NCI-H460 (cell line): ENCODE measurements around the gene IL22RA1. TPM values are rescaled to one million over a fixed set of nuclear protein-coding genes. Genes with fewer than 3 reads are reported as not detected.

Experiments used
- DNase-seq: peaks from one replicate; pipeline ENCODE4 v3.0.0-alpha.2; 2016; ENCODE audit warnings: low read depth; ENCODE audit errors: extremely low read depth
- total RNA-seq: library from RNA; depleted of rRNA; stranded (reverse); fragments of >200 nt; shearing (Covaris generic); gene quantifications from 2 replicates; pipeline ENCODE4 v1.2.3, GENCODE V29; 2014

The IL22RA1 gene
- total RNA-seq, 1 experiment from 2014 or later = 1.6 TPM

GRCh38 chr1:24139841-24140425, 3.0 kb downstream of the IL22RA1 start:
- no peak for DNase-seq

DNA sequence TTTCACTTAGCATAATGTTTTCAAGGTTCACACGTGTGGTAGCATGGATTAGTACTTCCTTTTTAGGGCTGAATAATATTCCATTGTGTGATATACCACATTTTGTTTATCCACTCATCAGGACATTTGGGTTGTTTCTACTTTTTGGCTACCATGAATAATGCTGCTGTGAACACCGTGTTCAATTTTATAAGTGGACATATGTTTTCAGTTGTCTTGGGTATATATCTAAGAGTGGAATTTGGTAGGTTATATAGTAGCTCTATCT, 3.8 kb downstream of the IL22RA1 start:
- DNase-seq = no peak

DNA sequence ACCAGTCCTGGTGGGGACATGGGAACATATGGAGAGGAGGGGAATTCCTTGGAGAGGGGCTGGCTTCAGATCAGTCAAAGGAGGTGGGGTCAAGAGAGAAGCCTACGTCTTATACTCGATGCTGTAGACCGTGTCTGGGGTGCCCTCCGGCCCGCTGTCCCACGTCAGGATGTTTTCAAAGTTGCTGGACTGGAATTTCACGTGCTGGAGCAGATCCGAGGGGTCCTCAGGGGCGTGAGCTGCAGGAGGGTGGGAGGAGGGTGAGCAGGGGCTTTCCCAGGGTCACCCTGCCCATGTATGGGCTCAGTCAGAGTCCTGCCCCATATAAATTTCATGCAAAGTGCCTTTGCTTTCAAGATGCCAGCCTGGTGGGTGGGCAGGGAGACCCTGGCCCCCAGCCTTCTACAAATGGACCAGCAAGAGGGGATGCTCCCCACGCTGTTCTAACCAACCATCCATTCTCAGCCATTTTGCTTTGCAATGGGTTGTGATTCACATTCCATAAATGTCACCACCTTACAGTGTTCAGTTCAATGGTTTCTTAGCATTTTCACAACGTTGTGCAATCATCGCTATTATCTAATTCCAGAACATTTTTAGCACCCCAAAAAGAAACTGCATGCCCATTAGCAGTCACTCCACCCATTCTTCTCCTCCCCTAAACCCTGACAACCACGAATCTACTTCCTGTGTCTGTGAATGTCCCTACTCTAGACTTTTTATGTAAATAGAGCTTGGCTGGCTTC, 4.3 kb downstream of the IL22RA1 start:
- DNase-seq = no peak

DNA sequence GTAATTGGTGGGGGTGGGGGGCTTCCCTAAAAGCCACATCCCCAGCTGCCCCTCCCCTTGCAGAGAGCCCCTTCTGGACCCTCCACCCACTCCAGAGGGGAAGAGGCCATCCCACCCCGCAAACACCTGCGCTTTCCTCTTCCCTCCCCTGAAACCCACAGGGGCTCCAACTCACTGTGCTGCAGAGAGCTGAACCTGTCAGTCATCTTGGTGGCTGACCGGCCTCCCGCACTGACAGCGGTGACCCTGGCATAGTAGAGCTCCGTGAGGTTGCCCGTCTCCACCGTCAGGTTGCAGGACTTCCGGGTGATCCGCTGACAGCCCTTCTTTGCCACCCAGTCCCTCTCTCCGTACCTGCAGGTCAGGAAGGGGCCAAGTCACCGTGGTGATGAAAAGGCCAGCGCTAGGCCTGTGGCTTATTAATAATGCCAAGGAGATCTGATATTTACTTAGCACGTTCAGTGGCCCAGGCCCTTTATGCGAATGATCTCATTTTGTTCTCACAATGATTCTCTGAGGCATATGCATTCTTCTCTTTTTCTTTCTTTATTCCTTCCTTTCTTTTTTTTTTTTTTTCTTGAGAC, 5.9 kb downstream of the IL22RA1 start:
- no peak for DNase-seq

- no peak for DNase-seq
Observed at GRCh38 chr1:24134376-24134775, 8.6 kb downstream of the IL22RA1 start.

DNA sequence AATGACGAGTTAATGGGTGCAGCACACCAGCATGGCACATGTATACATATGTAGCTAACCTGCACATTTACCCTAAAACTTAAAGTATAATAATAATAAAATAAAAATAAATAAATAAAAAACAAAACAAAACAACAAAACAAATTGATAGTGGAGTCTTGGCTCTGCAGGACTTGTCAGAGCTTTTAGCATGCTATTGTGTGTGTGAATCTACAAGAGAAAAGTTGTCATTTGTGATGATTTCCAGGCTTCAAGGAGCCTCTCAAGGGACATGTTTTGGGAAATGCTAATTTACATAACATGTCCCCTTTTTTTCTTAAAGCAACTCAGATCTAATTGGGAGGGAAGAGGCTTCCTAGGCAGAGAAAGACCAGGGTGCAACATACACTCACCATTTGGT, 9.1 kb downstream of the IL22RA1 start:
- no peak for DNase-seq

DNA sequence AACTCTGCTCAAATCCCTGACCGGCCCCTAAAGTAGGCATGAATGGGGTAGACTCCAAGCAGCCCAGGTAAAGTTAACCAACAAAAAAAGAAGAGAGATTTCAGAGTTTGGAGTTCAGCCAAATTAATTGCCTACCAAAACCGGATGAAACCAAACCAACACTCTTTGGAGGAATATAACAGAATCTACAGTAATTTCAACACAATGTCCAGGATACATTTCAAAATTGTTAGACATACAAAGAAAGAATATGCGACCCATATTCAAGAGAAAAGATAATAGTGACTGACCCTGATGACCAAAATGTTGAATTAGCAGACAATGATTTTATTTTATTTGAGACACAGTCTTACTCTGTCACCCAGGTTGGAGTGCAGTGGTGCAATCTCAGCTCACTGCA, 12.6 kb downstream of the IL22RA1 start:
- no peak for DNase-seq

DNA sequence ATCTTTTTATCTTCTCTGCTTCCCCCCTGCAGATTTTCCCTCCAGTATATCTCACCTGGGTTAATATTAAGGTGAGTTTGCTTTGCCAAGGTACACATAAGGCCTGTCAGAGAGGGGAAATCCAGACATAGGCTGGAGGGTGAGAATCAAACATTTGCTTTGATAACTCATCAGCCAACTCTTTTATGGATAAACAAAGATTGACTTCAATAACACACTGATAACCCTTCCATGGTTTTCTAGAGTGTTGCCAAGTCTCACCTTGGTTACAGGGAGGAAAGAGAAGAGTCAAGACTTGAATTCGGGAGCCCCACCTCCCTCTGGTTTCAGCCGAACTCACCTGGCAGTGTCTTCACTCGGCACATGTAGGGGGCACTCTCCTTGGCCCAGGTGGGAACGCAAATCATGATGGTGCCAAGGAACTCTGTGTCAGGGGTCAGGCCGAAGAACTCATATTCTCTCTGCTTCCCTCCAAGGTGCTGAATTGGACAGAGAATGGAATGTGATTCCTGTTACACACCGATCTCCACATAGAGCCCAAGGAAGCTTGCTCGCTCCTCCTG, 15.1 kb downstream of the IL22RA1 start:
- no peak for DNase-seq

- no peak for DNase-seq
Observed at GRCh38 chr1:24127134-24127800, 15.7 kb downstream of the IL22RA1 start.

DNA sequence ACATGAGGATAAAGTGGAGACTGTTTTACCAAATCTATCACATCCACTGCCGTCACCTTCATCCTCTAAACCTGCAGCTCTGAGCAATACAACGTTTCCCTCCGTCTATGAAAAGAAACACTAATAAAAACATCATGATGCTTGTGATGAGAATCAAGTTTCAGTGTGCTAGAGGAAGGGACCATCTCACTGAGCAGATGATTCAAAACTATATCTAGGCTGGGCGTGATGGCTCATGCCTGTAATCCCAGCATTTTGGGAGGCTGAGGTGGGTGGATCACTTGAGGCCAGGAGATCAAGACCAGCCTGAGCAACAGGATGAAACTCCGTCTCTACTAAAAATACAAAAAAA, 16.3 kb downstream of the IL22RA1 start:
- no peak for DNase-seq

DNA sequence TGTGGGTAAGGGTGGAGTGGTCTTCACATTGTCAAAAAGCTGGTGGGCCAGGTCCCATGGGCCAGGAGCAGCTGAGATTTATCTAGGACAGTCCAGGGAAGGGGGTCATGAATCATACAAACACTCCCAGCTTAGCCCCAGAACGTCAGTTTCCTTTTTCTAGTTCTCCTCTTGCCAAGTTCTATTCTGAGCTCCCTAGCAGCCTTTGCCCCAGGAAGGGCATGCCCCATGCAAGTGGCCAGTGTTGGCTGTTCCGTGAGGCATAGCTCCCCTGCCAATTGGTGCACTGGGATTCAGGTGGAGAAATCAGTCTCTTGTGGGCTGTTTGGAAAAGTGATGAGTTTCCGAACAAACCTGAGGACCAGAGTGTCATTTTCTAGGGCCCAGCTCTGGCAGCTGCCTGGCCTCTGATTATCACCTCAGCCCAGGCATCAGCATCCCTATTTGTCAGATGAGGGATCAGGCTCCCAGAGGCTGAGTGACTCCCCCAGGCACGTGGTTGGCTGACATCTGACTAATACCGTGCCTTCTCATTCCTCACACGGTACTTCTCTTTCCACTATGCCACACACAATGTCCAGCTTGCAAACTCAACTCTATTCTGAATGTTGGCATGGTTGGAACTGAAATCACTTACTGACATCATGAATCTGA, 16.8 kb downstream of the IL22RA1 start:
- no peak for DNase-seq

DNA sequence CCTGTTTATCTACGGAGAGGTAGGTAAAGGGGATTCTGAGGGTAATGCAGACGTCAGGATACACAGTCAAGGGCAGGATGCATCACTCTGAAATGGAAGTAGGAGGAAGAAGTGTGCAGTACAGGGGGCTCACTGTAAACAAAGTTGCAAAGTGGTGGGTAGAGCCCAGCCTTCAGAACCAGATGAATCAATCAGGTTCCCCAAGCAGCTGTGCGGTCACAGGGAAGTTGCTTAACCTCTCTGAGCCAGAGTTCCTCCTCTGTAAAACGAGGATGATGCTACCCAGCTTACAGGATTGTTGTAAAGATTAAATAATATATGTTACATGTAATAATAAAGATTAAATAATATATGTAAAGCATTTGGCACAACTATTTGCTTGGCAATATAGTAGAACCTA, 17.5 kb downstream of the IL22RA1 start:
- no peak for DNase-seq

DNA sequence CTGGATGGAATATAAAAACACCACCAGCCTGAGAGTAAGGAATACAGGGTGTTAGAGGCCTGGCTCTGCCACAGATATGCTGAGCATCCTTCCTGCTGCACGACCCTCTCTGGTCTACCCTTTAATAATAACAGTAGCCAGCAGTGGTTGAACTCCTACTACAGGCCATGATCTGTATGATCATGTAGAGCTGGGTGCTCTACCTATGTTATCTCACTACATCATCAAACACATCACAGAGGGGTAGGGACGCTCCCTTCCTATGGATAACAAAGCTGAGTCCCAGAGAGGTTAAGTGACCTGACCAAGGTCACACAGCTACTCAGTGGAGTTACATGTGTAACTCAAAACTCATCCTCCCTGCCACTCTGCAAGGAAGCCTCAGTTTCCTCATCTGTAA, 18.0 kb downstream of the IL22RA1 start:
- DNase-seq = no peak

DNA sequence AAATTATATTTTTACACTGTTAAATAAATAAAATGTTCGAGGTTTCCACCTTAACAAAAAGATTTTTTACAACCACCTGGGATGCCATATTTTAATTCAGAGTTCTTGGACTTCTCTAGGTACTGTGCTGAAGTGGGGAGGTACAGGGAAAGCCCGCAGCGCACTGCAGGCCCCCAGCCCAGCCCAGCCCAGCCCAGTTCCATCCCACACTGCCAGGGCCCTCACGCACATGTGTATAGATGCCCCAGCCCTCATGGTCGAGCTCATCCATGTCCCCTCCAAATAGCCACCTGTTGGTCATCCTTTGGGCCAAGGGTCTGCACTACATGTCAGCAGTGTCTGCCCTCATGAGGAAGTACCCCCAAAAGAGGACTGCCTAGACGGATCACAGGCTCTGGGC, 19.3 kb downstream of the IL22RA1 start:
- no peak for DNase-seq

DNA sequence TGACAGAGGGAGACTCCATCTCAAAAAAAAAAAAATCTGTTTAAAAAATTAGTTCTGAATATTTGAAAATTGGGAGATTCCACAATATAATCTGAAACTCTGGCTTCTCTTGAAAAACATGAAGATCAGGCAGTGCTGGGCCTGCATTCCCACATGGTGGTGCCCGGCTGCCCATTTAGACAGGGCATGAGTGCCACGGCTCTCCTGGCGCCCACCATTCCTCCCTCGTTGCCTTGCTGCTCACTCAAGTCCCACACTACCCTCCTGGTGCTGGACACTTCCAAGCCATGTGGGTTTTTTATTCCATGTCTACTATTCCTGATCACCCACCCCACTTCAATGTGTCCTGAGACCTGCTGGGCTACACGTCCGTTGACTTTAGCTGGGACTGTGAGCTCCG, 20.2 kb downstream of the IL22RA1 start:
- DNase-seq = no peak

- DNase-seq = no peak
Observed at GRCh38 chr1:24121406-24121805, 21.5 kb downstream of the IL22RA1 start.

- DNase-seq = no peak
Observed at GRCh38 chr1:24120965-24121364, 22.0 kb downstream of the IL22RA1 start.

DNA sequence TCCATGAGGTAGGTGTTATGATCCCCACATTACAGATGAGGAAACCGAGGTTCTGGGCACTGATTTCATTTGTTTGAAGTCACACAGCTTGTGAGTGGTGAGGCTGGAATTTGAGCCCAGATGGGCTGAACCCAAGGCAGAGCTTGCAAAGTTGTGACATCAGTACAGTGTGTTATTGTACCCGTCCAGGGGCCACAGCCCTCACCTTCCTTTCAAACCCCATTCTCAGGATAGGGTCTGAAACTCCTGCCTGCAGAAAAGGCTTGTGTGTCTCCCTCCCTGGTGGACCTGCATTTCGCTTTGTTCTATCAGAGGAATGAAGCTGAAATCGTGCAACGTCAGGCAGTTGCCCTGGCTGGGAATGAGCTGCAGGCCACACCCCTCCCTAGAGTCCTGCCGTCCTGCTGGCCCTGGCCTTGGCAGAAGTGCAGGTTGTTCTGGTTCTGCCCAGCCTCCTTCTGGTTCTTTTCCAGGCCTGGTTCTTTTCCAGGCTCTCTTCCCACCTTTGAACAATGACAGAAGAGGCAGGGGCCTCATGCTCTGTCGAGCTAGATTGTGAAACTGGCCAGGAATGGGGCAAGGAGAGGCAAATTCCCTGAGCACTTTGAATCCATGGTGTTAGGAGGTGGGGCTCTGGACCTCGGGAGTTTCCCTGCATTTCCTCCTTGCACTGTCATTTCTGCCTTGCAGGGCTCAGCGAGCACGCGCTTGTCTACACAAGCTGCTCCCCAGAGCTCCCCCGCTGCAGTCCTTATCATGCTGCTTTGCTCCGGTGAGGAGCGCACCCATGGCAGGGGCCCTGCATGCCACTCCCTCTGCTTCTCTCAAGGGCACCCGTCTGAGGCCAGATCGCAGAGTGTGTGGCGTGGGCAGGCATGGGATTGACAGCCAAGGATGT, 22.8 kb downstream of the IL22RA1 start:
- no peak for DNase-seq

DNA sequence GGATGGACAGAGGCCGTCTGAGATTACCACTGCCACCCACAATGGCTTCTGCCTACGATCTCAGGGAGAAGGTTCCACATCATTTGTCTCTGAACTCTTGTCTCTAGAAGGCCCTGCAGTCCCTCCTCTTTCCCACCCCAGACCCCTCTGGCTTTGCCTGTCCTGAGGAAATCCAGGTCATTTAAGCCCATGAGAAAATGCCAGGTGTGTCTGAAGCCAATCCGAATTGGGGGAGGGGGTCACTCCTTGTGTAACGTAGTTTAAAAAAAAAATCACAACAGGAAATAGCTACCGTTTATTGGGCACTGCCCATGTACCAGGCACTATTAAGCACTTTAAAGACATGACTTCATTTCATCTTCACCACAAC, 23.5 kb downstream of the IL22RA1 start:
- no peak for DNase-seq
